Right lobe of liver (tissue), 6 donors: ENCODE results near the gene HEXIM2. TPM values are rescaled to one million over a fixed set of nuclear protein-coding genes. Genes with fewer than 3 reads are reported as not detected.

Source experiments
- ATAC-seq, 4 donors: fragments of 200-7000 bp; cut with Tn5 transposase; one replicate each; pipeline ENCODE4 v1.9.1; 2020; ENCODE audit warnings: mild to moderate bottlenecking in 4 of 4, moderate library complexity in 4 of 4
- DNase-seq, 3 donors: peaks; one replicate each; pipeline ENCODE4 v3.0.0-alpha.2; 2020
- H3K27ac ChIP-seq, 3 donors: fragments of 200-600 bp; one replicate each; pipeline ENCODE4 v1.8.0; 2022
- H3K27me3 ChIP-seq, 2 donors: fragments of 200-600 bp; one replicate each; pipeline ENCODE4 v1.8.0; 2022
- H3K36me3 ChIP-seq, 4 donors: fragments of 200-600 bp; sonication (generic) in 1 of 4; one replicate each; pipeline versions ENCODE4 v1.5.1 to v1.8.0; 2017 to 2022; ENCODE audit warnings: control low read depth in 1 of 4
- H3K4me1 ChIP-seq, 4 donors: fragments of 200-600 bp; sonication (generic) in 1 of 4; one replicate each; pipeline versions ENCODE4 v1.5.1 to v1.8.0; 2017 to 2022; ENCODE audit warnings: control low read depth in 1 of 4
- H3K4me3 ChIP-seq, 3 donors: fragments of 200-600 bp; one replicate each; pipeline ENCODE4 v1.8.0; 2022
- H3K9me3 ChIP-seq, 4 donors: fragments of 200-600 bp; sonication (generic) in 1 of 4; one replicate each; pipeline versions ENCODE4 v1.5.1 to v1.8.0; 2017 to 2022; ENCODE audit warnings: control low read depth in 1 of 4
- POLR2A ChIP-seq: fragments of 450-650 bp; IDR thresholded peaks from one replicate; pipeline ENCODE4 v1.6.1; 2017; ENCODE audit warnings: antibody characterized with exemption, mild to moderate bottlenecking
- WGBS: methylation state at CpG from one replicate; pipeline ENCODE4 v1.1.6; 2018; ENCODE audit warnings: low coverage, low lambda C conversion rate; ENCODE audit not compliant: insufficient coverage; ENCODE audit errors: missing lambda C conversion rate; 5-methylcytosine and 5-hydroxymethylcytosine counted together
- intact Hi-C, 2 donors: fragments of 100-400 bp; cut with DNase I; formaldehyde crosslinking; loops; one replicate each; pipeline versions ENCODE4 v1.11.2 to v1.14.1; 2022
- long read RNA-seq: library from polyadenylated mRNA; unstranded; transcript quantifications from one replicate; pipeline ENCODE4 v2.0.0, GENCODE V29; 2019
- total RNA-seq, 6 experiments: library from RNA; depleted of rRNA in 2 of 6; stranded (reverse); fragments of >200 nt in 2 of 6; fragmentation: NEBNext Ultra II Directional in 3 of 6; extraction: Animal tissue kit (Norgen Biotek cat#: 25700) in 3 of 6; gene quantifications; one replicate each; pipeline versions ENCODE4 v1.1.0 to v1.2.4, GENCODE V29; 2016 to 2023
- TF ChIP-seq, protein P1 (sequence below), 4 donors: fragments of 200-600 bp in 3 of 4; fragments of 450-650 bp in 1 of 4; IDR thresholded peaks; one replicate each; pipeline versions ENCODE4 v1.5.1 to v1.8.0; 2016 to 2022; ENCODE audit warnings: antibody characterized with exemption in 4 of 4, mild to moderate bottlenecking in 2 of 4
- donor health status: DM: no; HTN: yes; CAD: no.
- donor health status: DM: no; HTN: no; CAD: no.
- donor health status: DM: no; HTN: no; CAD: no.
- donor health status: DM: no; HTN: yes; CAD: no.
- donor health status: DM: no; HTN: yes; CAD: no.

The HEXIM2 gene, protein sequence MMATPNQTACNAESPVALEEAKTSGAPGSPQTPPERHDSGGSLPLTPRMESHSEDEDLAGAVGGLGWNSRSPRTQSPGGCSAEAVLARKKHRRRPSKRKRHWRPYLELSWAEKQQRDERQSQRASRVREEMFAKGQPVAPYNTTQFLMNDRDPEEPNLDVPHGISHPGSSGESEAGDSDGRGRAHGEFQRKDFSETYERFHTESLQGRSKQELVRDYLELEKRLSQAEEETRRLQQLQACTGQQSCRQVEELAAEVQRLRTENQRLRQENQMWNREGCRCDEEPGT
- 10 to 100 TPM in 1 of 6 experiments, 1 to 10 TPM in 5; 2.6 to 13.5 (median 5.4) TPM for total RNA-seq
- long read RNA-seq, partial matches to known transcripts, result 0 of 3 reads
- long read RNA-seq, other reads (novel, unspliced or antisense), result 1 of 3 reads

DNA sequence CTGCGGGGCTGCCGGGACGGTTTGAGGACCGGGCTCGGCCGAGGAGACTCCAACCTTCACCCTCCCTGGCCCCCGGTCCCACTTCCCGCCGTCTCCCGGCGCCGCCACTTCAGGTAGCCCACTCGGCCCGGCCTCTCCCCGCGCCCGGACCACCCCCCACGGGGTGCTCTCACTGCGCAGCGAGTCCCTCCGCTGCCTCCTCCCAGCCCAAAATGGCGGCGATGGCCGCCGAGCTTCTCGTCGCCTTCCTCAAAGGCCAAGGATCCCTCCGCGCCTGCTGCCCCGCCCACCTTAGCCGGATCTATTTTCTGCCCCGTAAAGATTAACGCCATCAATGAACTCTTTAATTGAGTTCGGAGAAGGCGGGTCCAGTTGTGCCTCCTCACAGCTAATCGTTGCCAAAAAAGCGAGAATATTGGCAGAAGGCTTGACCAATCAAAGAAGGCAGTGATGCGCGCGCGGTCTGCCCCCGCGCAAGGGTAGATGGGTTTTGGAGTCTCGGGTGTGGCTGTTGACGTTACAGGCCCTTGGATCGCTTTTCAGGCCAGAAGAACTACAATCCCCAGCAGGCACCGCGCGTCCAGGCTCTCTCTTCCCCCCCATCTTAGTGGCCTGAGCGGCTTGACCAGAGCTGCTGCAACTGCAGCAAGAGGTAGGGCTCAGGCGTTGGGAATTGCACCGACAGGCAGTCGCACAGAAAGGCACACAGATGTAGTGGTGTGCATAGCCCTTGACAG lies at the start of gene HEXIM2:
Gene HEXIM2, plus strand, starts transcription at position 588 of the 737 bp plus-strand sequence. CDS start 919 bp downstream, outside the sequence.
- peak; percentile 89 for TF ChIP-seq POLR2A
- TF ChIP-seq, protein P1, sequence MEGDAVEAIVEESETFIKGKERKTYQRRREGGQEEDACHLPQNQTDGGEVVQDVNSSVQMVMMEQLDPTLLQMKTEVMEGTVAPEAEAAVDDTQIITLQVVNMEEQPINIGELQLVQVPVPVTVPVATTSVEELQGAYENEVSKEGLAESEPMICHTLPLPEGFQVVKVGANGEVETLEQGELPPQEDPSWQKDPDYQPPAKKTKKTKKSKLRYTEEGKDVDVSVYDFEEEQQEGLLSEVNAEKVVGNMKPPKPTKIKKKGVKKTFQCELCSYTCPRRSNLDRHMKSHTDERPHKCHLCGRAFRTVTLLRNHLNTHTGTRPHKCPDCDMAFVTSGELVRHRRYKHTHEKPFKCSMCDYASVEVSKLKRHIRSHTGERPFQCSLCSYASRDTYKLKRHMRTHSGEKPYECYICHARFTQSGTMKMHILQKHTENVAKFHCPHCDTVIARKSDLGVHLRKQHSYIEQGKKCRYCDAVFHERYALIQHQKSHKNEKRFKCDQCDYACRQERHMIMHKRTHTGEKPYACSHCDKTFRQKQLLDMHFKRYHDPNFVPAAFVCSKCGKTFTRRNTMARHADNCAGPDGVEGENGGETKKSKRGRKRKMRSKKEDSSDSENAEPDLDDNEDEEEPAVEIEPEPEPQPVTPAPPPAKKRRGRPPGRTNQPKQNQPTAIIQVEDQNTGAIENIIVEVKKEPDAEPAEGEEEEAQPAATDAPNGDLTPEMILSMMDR (IDR thresholded peaks at IDR 0.05), result no peak
- ATAC-seq (peak; percentile 90 to 97 (median 92)), DNase-seq (peak; percentile 96 to 98 (median 98))
- H3K9me3 ChIP-seq, result no peaks in the 10 kb centered on the region
- H3K4me3 ChIP-seq, result peak within 1 kb of the TSS; percentile 89 to 91 (median 90)
- peak within 1 kb of the TSS; percentile 100 for H3K27ac ChIP-seq
- H3K27me3 ChIP-seq, result no peaks in the 10 kb centered on the region
- WGBS, result 0% methylated on average over 19 of the region's 53 CpGs
- intact Hi-C loops, result loop anchor here in 1 of 2 donors (5.0 kb wide), 1 partner anchor 36 kb away; no protein-coding TSS in a partner anchor
- peaks cover 0 to 52% (median 12%) of the 10 kb centered on the region in 4 donors for H3K4me1 ChIP-seq
- no peaks in the 10 kb centered on the region for H3K36me3 ChIP-seq

DNA sequence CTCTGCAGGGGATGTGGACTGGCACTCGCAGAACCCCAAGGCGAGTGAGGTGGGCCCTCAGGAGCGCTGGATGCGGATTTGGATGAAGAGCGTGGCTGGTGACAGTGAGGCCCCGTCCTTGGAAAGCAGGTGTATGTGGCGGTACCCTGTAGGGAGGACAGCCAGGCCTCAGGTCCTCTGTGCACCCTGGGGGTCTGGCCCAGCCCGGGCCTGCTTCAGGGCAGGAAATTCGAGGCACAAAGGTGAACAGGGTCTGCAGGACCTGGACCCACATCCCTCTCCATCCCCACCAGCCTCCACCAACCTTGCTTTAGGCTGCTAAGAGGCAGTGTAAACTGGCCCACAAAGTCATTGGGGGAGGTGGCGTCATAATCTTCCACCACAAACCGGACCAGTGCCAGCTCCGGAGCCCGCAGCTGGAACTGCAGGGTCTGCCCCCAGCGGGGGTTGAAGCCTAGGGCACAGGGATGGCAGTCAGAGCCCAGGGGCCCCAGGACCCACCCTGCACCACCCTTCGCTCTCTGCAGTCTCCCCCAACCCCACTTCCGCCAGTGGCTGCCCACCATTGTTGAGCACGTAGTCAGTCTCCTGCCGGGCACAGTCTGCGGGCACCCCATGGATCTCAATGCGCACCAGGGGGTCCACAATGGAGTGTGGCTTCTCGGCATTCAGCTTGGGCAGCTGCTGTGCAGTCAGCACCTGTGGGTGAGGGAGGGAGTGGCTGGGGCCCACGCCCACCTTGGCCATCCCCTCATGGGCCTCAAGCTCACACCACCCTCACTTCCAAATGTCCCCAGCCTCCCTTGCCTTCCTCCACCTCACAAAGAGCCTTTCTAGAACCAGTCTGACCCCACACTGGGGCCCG lies 48.9 kb upstream of the HEXIM2 start:
- TF ChIP-seq POLR2A, result no peak
- TF ChIP-seq, protein P1 (IDR thresholded peaks at IDR 0.05), result no peak
- no peaks in the 10 kb centered on the region for H3K27me3 ChIP-seq
- H3K36me3 ChIP-seq, result peaks cover 0 to 5% (median 0%) of the 10 kb centered on the region in 4 donors
- H3K27ac ChIP-seq, result no peak overlapping the region
- ATAC-seq (no peak), DNase-seq (peak in 1 of 3 donors; percentile 43)
- H3K9me3 ChIP-seq, result no peaks in the 10 kb centered on the region
- WGBS, result 90% methylated on average over 2 of the region's 23 CpGs
- H3K4me1 ChIP-seq, result peaks cover 0 to 4% (median 0%) of the 10 kb centered on the region in 4 donors
- no peak overlapping the region for H3K4me3 ChIP-seq
- intact Hi-C loops, result loop anchor here in 1 of 2 donors (10.0 kb wide), 1 partner anchor 338 kb away; no protein-coding TSS in a partner anchor

DNA sequence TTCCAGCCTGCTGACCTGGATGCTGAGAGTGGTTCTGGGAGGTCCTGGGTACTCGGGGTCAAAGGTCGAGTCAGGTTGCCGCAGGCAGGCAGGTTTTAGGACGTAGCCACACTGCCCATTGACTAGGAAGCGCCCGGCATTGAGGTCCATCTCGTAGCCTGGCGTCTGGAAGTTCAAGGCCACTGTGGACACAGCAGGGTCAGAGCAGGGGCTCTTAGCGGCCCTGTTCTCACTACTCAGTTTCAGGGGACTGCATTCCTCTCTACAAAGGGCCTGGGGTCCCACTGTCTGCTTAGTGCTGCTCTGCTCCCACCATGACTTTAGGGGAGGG lies 48.3 kb upstream of the HEXIM2 start:
- Histone ChIP-seq H3K4me3 (no peak overlapping the region), H3K9me3 (no peaks in the 10 kb centered on the region), H3K27me3 (no peaks in the 10 kb centered on the region), H3K27ac (no peak overlapping the region), H3K4me1 (peaks cover 0 to 4% (median 0%) of the 10 kb centered on the region in 4 donors), H3K36me3 (no peaks in the 10 kb centered on the region)
- intact Hi-C loops, result loop anchor here in 1 of 2 donors (10.0 kb wide), 1 partner anchor 339 kb away; no protein-coding TSS in a partner anchor
- ATAC-seq (peak in 1 of 4 donors; percentile 3), DNase-seq (no peak)
- WGBS, result no CpG with 5 or more reads among the region's 9 CpGs
- TF ChIP-seq, protein P1 (IDR thresholded peaks at IDR 0.05), result no peak
